GM23338 (cell line): ENCODE results near the gene LNX1.

Source experiments
- CTCF ChIP-seq, 2 experiments: fragments of 200-600 bp in 1 of 2; sonication (generic) in 1 of 2; conservative IDR thresholded peaks; 2 replicates each; pipeline versions ENCODE4 v1.5.1 to v1.6.1; 2016 to 2017; ENCODE audit warnings: antibody characterized with exemption in 2 of 2, low read depth in 2 of 2, mild to moderate bottlenecking in 2 of 2, moderate library complexity in 1 of 2
- EZH2 ChIP-seq: fragments of 200-600 bp; sonication (generic); IDR thresholded peaks from one replicate; pipeline ENCODE4 v1.8.0; 2017; ENCODE audit warnings: antibody characterized with exemption, mild to moderate bottlenecking, low read depth; ENCODE audit not compliant: unreplicated experiment
- EZH2phosphoT487 ChIP-seq: fragments of 200-600 bp; sonication (generic); IDR thresholded peaks from one replicate; pipeline ENCODE4 v1.8.1; 2018; ENCODE audit warnings: antibody characterized with exemption; ENCODE audit not compliant: unreplicated experiment
- POLR2AphosphoS5 ChIP-seq: IDR thresholded peaks from 2 replicates; pipeline ENCODE4 v1.6.1; 2016; ENCODE audit warnings: antibody characterized with exemption, low read depth
- TF ChIP-seq, protein P1 (sequence below): IDR thresholded peaks from one replicate; pipeline ENCODE4 v1.6.1; 2018; ENCODE audit warnings: antibody characterized with exemption; ENCODE audit not compliant: unreplicated experiment
- TF ChIP-seq, protein P2 (sequence below): fragments of 250-450 bp; sonication (Bioruptor Pico); IDR thresholded peaks from 2 replicates; pipeline ENCODE4 v1.5.0; 2020; ENCODE audit warnings: mild to moderate bottlenecking, moderate library complexity

- TF ChIP-seq CTCF (conservative IDR thresholded peaks at IDR 0.05; ENCODE audit: low read depth in 2 of 2): no peak
- no peak for TF ChIP-seq EZH2phosphoT487
- no peak for TF ChIP-seq EZH2
- no peak for TF ChIP-seq POLR2AphosphoS5
- TF ChIP-seq, protein P1, sequence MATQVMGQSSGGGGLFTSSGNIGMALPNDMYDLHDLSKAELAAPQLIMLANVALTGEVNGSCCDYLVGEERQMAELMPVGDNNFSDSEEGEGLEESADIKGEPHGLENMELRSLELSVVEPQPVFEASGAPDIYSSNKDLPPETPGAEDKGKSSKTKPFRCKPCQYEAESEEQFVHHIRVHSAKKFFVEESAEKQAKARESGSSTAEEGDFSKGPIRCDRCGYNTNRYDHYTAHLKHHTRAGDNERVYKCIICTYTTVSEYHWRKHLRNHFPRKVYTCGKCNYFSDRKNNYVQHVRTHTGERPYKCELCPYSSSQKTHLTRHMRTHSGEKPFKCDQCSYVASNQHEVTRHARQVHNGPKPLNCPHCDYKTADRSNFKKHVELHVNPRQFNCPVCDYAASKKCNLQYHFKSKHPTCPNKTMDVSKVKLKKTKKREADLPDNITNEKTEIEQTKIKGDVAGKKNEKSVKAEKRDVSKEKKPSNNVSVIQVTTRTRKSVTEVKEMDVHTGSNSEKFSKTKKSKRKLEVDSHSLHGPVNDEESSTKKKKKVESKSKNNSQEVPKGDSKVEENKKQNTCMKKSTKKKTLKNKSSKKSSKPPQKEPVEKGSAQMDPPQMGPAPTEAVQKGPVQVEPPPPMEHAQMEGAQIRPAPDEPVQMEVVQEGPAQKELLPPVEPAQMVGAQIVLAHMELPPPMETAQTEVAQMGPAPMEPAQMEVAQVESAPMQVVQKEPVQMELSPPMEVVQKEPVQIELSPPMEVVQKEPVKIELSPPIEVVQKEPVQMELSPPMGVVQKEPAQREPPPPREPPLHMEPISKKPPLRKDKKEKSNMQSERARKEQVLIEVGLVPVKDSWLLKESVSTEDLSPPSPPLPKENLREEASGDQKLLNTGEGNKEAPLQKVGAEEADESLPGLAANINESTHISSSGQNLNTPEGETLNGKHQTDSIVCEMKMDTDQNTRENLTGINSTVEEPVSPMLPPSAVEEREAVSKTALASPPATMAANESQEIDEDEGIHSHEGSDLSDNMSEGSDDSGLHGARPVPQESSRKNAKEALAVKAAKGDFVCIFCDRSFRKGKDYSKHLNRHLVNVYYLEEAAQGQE: no peak
- TF ChIP-seq, protein P2, sequence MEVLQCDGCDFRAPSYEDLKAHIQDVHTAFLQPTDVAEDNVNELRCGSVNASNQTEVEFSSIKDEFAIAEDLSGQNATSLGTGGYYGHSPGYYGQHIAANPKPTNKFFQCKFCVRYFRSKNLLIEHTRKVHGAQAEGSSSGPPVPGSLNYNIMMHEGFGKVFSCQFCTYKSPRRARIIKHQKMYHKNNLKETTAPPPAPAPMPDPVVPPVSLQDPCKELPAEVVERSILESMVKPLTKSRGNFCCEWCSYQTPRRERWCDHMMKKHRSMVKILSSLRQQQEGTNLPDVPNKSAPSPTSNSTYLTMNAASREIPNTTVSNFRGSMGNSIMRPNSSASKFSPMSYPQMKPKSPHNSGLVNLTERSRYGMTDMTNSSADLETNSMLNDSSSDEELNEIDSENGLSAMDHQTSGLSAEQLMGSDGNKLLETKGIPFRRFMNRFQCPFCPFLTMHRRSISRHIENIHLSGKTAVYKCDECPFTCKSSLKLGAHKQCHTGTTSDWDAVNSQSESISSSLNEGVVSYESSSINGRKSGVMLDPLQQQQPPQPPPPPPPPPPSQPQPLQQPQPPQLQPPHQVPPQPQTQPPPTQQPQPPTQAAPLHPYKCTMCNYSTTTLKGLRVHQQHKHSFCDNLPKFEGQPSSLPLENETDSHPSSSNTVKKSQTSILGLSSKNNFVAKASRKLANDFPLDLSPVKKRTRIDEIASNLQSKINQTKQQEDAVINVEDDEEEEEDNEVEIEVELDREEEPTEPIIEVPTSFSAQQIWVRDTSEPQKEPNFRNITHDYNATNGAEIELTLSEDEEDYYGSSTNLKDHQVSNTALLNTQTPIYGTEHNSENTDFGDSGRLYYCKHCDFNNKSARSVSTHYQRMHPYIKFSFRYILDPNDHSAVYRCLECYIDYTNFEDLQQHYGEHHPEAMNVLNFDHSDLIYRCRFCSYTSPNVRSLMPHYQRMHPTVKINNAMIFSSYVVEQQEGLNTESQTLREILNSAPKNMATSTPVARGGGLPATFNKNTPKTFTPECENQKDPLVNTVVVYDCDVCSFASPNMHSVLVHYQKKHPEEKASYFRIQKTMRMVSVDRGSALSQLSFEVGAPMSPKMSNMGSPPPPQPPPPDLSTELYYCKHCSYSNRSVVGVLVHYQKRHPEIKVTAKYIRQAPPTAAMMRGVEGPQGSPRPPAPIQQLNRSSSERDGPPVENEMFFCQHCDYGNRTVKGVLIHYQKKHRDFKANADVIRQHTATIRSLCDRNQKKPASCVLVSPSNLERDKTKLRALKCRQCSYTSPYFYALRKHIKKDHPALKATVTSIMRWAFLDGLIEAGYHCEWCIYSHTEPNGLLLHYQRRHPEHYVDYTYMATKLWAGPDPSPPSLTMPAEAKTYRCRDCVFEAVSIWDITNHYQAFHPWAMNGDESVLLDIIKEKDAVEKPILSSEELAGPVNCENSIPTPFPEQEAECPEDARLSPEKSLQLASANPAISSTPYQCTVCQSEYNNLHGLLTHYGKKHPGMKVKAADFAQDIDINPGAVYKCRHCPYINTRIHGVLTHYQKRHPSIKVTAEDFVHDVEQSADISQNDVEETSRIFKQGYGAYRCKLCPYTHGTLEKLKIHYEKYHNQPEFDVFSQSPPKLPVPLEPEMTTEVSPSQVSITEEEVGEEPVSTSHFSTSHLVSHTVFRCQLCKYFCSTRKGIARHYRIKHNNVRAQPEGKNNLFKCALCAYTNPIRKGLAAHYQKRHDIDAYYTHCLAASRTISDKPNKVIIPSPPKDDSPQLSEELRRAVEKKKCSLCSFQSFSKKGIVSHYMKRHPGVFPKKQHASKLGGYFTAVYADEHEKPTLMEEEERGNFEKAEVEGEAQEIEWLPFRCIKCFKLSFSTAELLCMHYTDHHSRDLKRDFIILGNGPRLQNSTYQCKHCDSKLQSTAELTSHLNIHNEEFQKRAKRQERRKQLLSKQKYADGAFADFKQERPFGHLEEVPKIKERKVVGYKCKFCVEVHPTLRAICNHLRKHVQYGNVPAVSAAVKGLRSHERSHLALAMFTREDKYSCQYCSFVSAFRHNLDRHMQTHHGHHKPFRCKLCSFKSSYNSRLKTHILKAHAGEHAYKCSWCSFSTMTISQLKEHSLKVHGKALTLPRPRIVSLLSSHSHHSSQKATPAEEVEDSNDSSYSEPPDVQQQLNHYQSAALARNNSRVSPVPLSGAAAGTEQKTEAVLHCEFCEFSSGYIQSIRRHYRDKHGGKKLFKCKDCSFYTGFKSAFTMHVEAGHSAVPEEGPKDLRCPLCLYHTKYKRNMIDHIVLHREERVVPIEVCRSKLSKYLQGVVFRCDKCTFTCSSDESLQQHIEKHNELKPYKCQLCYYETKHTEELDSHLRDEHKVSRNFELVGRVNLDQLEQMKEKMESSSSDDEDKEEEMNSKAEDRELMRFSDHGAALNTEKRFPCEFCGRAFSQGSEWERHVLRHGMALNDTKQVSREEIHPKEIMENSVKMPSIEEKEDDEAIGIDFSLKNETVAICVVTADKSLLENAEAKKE (CRISPR knock-in tag): no peak
Measured at GRCh38 chr4:53501561-53501960, 89.7 kb downstream of the LNX1 start.
